Measurements from ENCODE around the gene CHID1.

The CHID1 gene

GRCh38 chr11:868394-868793 lies 42.2 kb downstream of the CHID1 start:
- peaks cover 0 to 25% (median 12%) of the 10 kb centered on the region in 4 experiments for H3K36me3 ChIP-seq (ENCODE audit: control insufficient read depth in 4 of 4, insufficient read depth in 4 of 4, low read length in 3 of 4)
- ChIA-PET POLR2A (no interaction called here), CTCF (no interaction called here)
- H3K9me3 ChIP-seq (ENCODE audit: control extremely low read depth in 1 of 5, control insufficient read depth in 4 of 5, insufficient read depth in 2 of 5, low read depth in 1 of 5, low read length in 4 of 5): no peaks in the 10 kb centered on the region
- WGBS (ENCODE audit: insufficient coverage): 94% methylated on average over 16 of the region's 17 CpGs
- no peaks in the 10 kb centered on the region for H3K27me3 ChIP-seq (replicated peaks in 2 of 5; ENCODE audit: control insufficient read depth in 4 of 5, insufficient read depth in 5 of 5, low read length in 4 of 5)
- no peaks in the 10 kb centered on the region for H3K4me1 ChIP-seq (ENCODE audit: control extremely low read depth in 1 of 4, control insufficient read depth in 4 of 4, insufficient read depth in 4 of 4, low read length in 3 of 4)
- no peak overlapping the region for H3K27ac ChIP-seq (ENCODE audit: insufficient read depth in 1 of 2, low read depth in 1 of 2, low read length in 2 of 2, poor library complexity in 1 of 2, severe bottlenecking in 2 of 2)
- H3K4me3 ChIP-seq (ENCODE audit: control insufficient read depth in 1 of 7, extremely low read depth in 1 of 7, insufficient read depth in 4 of 7, low read depth in 2 of 7, low read length in 6 of 7): no peak overlapping the region
- no peak for DNase-seq

- Histone ChIP-seq H3K36me3 (ENCODE audit: control insufficient read depth in 4 of 4, insufficient read depth in 4 of 4, low read length in 3 of 4) (peaks cover 0 to 25% (median 12%) of the 10 kb centered on the region in 4 experiments), H3K27me3 (replicated peaks in 2 of 5; ENCODE audit: control insufficient read depth in 4 of 5, insufficient read depth in 5 of 5, low read length in 4 of 5) (no peaks in the 10 kb centered on the region), H3K4me3 (ENCODE audit: control insufficient read depth in 1 of 7, extremely low read depth in 1 of 7, insufficient read depth in 4 of 7, low read depth in 2 of 7, low read length in 6 of 7) (no peak overlapping the region), H3K27ac (ENCODE audit: insufficient read depth in 1 of 2, low read depth in 1 of 2, low read length in 2 of 2, poor library complexity in 1 of 2, severe bottlenecking in 2 of 2) (no peak overlapping the region), H3K4me1 (ENCODE audit: control extremely low read depth in 1 of 4, control insufficient read depth in 4 of 4, insufficient read depth in 4 of 4, low read length in 3 of 4) (no peaks in the 10 kb centered on the region), H3K9me3 (ENCODE audit: control extremely low read depth in 1 of 5, control insufficient read depth in 4 of 5, insufficient read depth in 2 of 5, low read depth in 1 of 5, low read length in 4 of 5) (no peaks in the 10 kb centered on the region)
- no peak for DNase-seq
- ChIA-PET POLR2A (no interaction called here), CTCF (no interaction called here)
- WGBS (ENCODE audit: insufficient coverage): 93% methylated on average over 6 of the region's 8 CpGs
These were observed 42.7 kb downstream of the CHID1 start for GRCh38 chr11:867856-868358.

GRCh38 chr11:866481-866880 lies 44.1 kb downstream of the CHID1 start:
- no peaks in the 10 kb centered on the region for H3K27me3 ChIP-seq (replicated peaks in 2 of 5; ENCODE audit: control insufficient read depth in 4 of 5, insufficient read depth in 5 of 5, low read length in 4 of 5)
- CTCF ChIA-PET: no interaction called here
- H3K9me3 ChIP-seq (ENCODE audit: control extremely low read depth in 1 of 5, control insufficient read depth in 4 of 5, insufficient read depth in 2 of 5, low read depth in 1 of 5, low read length in 4 of 5): no peaks in the 10 kb centered on the region
- no peak overlapping the region for H3K4me3 ChIP-seq (ENCODE audit: control insufficient read depth in 1 of 7, extremely low read depth in 1 of 7, insufficient read depth in 4 of 7, low read depth in 2 of 7, low read length in 6 of 7)
- peaks cover 0 to 22% (median 9%) of the 10 kb centered on the region in 4 experiments for H3K36me3 ChIP-seq (ENCODE audit: control insufficient read depth in 4 of 4, insufficient read depth in 4 of 4, low read length in 3 of 4)
- H3K4me1 ChIP-seq (ENCODE audit: control extremely low read depth in 1 of 4, control insufficient read depth in 4 of 4, insufficient read depth in 4 of 4, low read length in 3 of 4): no peaks in the 10 kb centered on the region
- no peak for DNase-seq
- 96% methylated on average over 11 of the region's 14 CpGs for WGBS (ENCODE audit: insufficient coverage)
- no peak overlapping the region for H3K27ac ChIP-seq (ENCODE audit: insufficient read depth in 1 of 2, low read depth in 1 of 2, low read length in 2 of 2, poor library complexity in 1 of 2, severe bottlenecking in 2 of 2)
- POLR2A ChIA-PET: no interaction called here

GRCh38 chr11:865462-866430 lies 44.9 kb downstream of the CHID1 start:
- no peak overlapping the region for H3K4me3 ChIP-seq (ENCODE audit: control insufficient read depth in 1 of 7, extremely low read depth in 1 of 7, insufficient read depth in 4 of 7, low read depth in 2 of 7, low read length in 6 of 7)
- no peak overlapping the region for H3K27ac ChIP-seq (ENCODE audit: insufficient read depth in 1 of 2, low read depth in 1 of 2, low read length in 2 of 2, poor library complexity in 1 of 2, severe bottlenecking in 2 of 2)
- DNase-seq: no peak
- ChIA-PET POLR2A (no interaction called here), CTCF (no interaction called here)
- peaks cover 0 to 22% (median 8%) of the 10 kb centered on the region in 4 experiments for H3K36me3 ChIP-seq (ENCODE audit: control insufficient read depth in 4 of 4, insufficient read depth in 4 of 4, low read length in 3 of 4)
- WGBS (ENCODE audit: insufficient coverage): 93% methylated on average over 39 of the region's 41 CpGs
- no peaks in the 10 kb centered on the region for H3K27me3 ChIP-seq (replicated peaks in 2 of 5; ENCODE audit: control insufficient read depth in 4 of 5, insufficient read depth in 5 of 5, low read length in 4 of 5)
- H3K9me3 ChIP-seq (ENCODE audit: control extremely low read depth in 1 of 5, control insufficient read depth in 4 of 5, insufficient read depth in 2 of 5, low read depth in 1 of 5, low read length in 4 of 5): no peaks in the 10 kb centered on the region
- no peaks in the 10 kb centered on the region for H3K4me1 ChIP-seq (ENCODE audit: control extremely low read depth in 1 of 4, control insufficient read depth in 4 of 4, insufficient read depth in 4 of 4, low read length in 3 of 4)

GRCh38 chr11:864898-865297 lies 45.7 kb downstream of the CHID1 start:
- DNase-seq: no peak
- CTCF ChIA-PET: no interaction called here
- H3K9me3 ChIP-seq (ENCODE audit: control extremely low read depth in 1 of 5, control insufficient read depth in 4 of 5, insufficient read depth in 2 of 5, low read depth in 1 of 5, low read length in 4 of 5): no peaks in the 10 kb centered on the region
- H3K36me3 ChIP-seq (ENCODE audit: control insufficient read depth in 4 of 4, insufficient read depth in 4 of 4, low read length in 3 of 4): peaks cover 0 to 20% (median 8%) of the 10 kb centered on the region in 4 experiments
- H3K27me3 ChIP-seq (replicated peaks in 2 of 5; ENCODE audit: control insufficient read depth in 4 of 5, insufficient read depth in 5 of 5, low read length in 4 of 5): no peaks in the 10 kb centered on the region
- H3K4me1 ChIP-seq (ENCODE audit: control extremely low read depth in 1 of 4, control insufficient read depth in 4 of 4, insufficient read depth in 4 of 4, low read length in 3 of 4): peaks cover 0 to under 1% (median under 1%) of the 10 kb centered on the region in 4 experiments
- H3K27ac ChIP-seq (ENCODE audit: insufficient read depth in 1 of 2, low read depth in 1 of 2, low read length in 2 of 2, poor library complexity in 1 of 2, severe bottlenecking in 2 of 2): no peak overlapping the region
- 90% methylated on average over 8 of the region's 11 CpGs for WGBS (ENCODE audit: insufficient coverage)
- POLR2A ChIA-PET: no interaction called here
- no peak overlapping the region for H3K4me3 ChIP-seq (ENCODE audit: control insufficient read depth in 1 of 7, extremely low read depth in 1 of 7, insufficient read depth in 4 of 7, low read depth in 2 of 7, low read length in 6 of 7)

- no peak for DNase-seq
- 96% methylated on average over 20 of the region's 31 CpGs for WGBS (ENCODE audit: insufficient coverage)
- CTCF ChIA-PET: no interaction called here
- Histone ChIP-seq H3K27me3 (replicated peaks in 2 of 5; ENCODE audit: control insufficient read depth in 4 of 5, insufficient read depth in 5 of 5, low read length in 4 of 5) (no peaks in the 10 kb centered on the region), H3K36me3 (ENCODE audit: control insufficient read depth in 4 of 4, insufficient read depth in 4 of 4, low read length in 3 of 4) (peaks cover 0 to 16% (median 8%) of the 10 kb centered on the region in 4 experiments), H3K9me3 (ENCODE audit: control extremely low read depth in 1 of 5, control insufficient read depth in 4 of 5, insufficient read depth in 2 of 5, low read depth in 1 of 5, low read length in 4 of 5) (no peaks in the 10 kb centered on the region), H3K4me3 (ENCODE audit: control insufficient read depth in 1 of 7, extremely low read depth in 1 of 7, insufficient read depth in 4 of 7, low read depth in 2 of 7, low read length in 6 of 7) (no peak overlapping the region), H3K4me1 (ENCODE audit: control extremely low read depth in 1 of 4, control insufficient read depth in 4 of 4, insufficient read depth in 4 of 4, low read length in 3 of 4) (peaks cover 0 to 7% (median 4%) of the 10 kb centered on the region in 4 experiments), H3K27ac (ENCODE audit: insufficient read depth in 1 of 2, low read depth in 1 of 2, low read length in 2 of 2, poor library complexity in 1 of 2, severe bottlenecking in 2 of 2) (no peak overlapping the region)
- POLR2A ChIA-PET: no interaction called here
These were observed 46.4 kb downstream of the CHID1 start for GRCh38 chr11:863910-864827.
